HG02938 (cell line): Measurements from ENCODE around the gene PGP.
"Not testable (repeated sequence)": the region's sequence is repeated elsewhere in the genome, so short reads cannot be mapped to it uniquely, and the experiment has no call there.

Source experiments
- ATAC-seq: cut with Tn5 transposase; IDR thresholded peaks from one replicate; pipeline ENCODE4 v1.9.1; 2021; ENCODE audit warnings: mild to moderate bottlenecking, moderate library complexity; ENCODE audit not compliant: unreplicated experiment

Gene PGP

DNA sequence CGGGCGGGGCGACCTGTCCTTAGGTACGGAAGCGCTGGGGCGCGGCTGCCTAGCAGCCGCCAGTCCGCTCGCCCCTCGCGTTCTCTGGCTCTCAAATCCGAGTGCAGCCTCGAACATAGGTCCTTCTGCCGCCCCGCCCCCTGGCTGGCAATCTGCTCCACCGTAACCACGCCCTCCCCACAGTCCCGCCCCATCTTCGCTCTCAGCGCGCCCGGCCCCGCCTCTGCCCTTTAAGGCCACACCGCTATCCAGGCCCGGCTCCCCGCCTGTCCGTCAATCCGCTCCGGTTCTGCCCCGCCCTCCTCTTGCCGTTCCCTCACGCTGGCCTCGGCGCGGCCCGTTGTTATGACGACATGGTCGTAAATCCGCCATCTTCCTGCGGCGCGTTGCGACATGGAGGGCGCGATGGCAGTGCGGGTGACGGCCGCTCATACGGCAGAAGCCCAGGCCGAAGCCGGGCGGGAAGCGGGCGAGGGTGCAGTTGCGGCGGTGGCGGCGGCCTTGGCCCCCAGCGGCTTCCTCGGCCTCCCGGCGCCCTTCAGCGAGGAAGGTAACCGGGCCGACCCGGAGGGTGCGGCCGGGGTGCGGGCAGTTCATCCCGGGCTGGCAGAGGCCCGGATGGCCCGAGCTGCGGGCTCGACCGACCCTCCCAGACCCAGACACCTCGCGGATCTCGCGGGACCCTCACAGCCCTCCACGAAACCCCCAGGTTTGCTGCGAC, 8.7 kb upstream of the PGP start, which contains the start of gene E4F1:
TSS of gene E4F1 (plus strand) at position 371 of the 721 bp plus-strand sequence. CDS start at position 394, 23 bp downstream.
- ATAC-seq = peak; percentile 87

DNA sequence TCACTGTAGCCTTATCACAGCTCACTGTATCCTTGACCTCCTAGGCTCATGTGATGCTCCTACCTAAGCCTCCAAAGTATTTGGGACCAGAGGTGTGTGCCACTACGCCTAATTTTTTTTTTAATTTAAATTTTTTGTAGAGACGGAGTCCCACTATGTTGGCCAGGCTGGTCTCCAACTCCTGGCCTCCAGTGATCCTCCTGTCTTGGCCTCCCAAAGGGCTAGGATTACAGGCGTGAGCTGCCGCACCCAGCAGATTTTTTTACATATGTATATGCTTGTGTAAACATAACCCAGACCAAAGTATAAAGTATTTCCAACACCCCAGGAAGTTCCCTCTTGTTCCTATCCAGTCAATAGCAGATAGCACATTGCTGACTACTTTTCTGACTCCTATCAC, 1.7 kb upstream of the PGP start:
- ATAC-seq = no peak

DNA sequence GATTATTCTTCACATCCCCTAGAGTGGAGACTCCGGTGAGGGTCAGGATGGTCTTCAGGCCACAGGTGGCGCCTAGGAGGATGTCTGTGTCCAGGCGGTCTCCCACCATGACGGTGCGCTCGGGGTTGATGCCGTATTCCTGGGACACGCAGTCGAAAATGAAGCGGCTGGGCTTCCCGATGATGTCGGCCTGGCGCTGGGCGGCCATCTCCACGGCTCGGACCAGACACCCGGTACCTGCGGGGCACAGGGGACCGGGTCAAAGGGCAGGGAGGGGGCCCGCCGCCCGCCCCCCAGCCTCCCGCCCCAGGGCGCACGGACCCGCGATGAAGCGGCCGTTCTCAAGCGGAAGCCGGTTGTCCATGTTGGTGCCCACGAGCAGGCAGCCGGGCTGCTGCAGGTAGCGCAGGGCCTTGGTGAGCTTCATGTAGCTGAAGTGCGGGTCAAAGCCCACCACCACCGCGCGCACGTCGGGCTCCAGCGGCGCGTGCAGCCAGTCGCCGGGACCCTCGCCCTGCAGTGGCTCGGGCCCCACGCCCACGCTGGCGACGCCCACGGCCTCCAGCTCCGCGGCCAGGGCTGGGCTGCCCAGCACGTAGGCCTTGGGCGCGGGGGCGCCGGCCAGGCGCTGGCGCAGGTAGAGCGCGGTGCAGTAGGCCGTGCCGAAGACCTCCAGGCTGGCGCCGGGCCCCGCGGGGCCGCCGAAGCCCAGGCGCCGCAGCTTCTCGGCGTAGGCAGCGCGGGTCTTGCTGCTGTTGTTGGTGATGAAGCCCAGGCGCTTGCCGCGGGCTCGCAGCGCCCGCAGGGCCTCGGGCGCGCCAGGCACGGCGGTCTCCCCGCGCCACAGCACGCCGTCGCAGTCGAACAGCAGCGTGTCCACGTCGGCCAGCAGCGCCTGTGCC, 572 bp downstream of the PGP start:
- no peak for ATAC-seq

DNA sequence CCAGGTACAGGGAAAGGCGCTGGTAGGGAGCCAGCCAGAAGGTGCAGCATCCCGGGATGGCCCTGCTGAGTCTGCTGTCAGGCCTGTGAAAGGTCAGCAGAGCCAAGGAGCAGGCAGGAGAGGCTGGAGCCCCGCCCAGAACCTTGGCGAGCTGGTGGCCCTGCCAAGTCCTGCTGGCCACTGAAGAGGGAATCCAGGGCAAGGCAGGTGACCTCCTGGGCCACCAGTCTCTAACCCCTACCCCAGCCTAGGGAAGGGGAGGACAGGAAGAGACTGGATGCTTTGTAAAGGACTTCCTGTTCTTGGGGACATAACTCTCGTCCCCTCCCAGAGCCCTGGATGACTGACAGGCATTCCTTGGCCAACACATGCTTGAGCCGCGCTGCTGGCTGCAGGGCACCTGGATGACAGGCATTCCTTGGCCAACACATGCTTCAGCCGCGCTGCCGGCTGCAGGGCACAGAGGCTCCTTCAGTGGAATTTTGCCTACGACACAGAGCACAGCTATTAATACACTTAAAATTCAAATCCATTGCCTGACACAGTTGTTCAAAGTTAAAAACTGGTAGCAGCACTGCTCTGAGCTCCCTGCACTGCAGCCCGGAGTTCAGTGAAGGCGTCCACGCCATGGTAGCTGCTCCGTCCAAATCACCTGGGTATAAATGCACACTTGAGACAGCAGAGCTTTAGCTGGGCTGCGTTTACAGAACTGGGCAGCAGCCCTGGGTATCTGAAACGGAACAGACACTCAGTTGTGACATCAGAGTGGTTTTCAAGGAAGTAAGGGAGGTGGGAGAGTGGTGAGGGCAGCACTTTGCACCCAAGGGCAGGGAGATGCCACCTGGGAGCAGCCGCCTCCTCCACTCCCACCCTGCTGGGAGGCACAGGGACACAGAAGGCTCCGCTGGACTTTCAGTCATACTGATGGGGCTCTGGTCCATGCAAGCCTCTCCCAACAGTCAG, 2.0 kb downstream of the PGP start:
- ATAC-seq = no peak

DNA sequence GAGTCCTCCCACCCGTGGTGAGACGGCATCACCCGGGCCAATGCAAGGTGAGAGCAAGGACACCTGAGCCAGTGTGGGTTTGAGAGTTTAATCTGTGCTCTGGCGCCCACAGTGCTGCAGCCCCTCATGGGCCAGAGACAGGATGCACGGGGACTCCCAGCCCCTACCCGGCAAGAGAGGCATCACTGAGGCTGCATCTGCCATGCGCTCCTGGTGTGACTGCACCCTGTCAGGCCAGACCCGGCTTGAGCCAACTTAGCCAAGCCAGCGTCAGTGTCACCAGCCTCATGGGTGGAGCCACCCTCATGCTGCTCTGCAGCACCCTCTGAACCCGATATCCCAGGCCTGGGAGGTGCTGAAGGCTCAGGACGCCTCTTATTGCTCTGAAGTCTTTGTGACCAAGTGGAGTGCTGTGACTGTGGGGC, 2.7 kb downstream of the PGP start:
- no peak for ATAC-seq

DNA sequence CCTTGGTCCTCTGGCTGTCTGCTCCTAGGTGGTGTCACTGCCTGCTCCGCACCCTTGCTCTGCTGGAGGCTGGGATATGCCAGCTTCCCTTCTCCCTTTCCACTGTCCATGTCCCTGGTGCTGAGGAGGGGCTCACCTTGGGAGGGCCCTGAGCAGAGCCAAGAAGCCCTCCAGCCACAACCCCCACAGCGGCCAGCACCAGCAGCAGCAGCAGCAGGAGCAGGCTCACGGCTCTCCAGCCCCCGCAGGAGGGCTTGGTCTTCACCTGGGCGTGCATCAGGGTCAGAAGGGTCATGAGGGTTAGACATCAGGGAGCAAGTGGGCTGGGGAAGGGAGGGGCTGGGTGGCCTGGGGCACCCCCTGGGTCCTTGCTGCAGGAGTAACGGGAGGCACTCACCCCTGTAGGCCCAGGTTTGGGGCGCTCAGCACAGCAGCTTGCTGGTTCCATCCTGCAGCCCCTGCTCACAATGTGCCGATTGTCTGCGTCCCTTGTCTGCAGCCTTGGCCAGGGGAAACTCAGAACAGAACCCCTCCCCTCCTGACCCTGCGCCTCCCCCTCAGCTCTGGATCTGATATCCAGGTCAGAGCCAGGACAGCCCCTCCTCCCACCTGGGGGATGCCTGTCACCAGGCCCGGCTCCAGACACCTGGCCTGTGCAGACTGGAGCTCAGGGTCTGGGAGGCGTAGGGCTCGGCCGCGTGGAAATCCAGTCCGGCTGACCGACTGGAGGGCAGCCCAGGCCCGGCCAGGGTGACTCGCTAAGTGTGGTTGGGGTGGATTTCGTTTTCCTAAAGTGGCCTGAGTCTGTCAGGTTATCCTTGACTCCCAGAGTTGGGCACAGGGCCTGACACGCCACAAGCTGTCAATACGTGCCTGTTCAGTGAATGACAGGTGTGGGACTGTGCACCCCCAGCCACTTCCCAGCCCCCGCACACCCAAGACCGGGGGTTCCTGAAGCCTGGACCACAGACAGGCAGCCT, 4.0 kb downstream of the PGP start, which contains the start of gene BRICD5:
TSS of gene BRICD5 (minus strand) at position 478 of the 980 bp plus-strand sequence. CDS start at position 448, 30 bp downstream.
- ATAC-seq = no peak

DNA sequence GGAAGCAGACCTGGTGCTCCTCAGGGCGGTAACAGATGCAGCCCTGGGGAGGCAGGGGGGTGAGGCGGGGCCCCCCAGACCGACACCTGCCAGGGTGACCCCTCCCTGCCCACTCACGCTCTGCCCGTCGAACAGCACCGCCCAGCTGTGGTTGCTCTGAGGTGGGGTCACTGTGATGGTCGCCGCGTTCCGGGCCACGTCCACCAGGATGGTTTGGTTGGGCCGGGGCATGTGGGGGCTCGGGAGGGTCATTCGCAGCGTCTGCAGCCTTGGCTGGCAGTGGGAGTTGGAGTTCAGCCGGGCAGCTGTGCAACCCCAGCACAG, 4.7 kb downstream of the PGP start:
- ATAC-seq = no peak

DNA sequence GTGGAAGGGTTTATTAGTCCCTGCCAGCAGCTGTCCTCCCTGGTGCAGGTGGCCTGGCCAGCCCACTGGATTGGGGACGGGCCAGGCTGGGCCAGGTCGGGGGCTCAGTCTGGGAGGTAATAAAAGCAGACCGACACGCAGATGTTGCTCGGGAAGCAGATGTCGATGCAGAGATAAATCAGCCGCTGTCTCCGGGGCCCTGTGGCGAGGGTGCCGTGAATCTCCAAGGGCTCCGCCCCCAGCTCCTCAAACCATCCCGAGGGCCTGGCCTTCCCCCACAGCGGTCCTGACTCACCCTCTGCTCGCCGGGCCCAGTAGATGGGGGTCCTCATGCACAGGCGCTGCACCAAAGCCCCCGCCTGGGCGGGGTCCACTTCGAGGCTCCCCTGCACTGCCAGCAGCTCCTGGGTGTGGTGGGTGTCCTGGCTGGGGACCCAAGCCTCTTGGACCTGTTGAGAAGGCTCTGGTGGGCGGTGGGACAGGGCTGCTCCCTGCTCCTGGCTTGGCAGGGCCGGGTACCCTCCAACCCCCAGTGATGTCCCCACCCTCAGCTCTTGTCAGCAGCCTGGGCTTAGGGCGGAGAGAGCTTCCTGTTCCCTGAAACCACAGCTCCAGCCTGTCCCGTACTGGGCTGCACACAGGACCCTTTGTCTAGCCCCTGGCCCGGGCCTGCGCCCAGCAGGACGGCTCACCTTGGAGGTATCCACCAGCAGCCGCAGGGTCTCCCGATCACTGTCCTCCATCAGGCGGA, 5.2 kb downstream of the PGP start:
- no peak for ATAC-seq

DNA sequence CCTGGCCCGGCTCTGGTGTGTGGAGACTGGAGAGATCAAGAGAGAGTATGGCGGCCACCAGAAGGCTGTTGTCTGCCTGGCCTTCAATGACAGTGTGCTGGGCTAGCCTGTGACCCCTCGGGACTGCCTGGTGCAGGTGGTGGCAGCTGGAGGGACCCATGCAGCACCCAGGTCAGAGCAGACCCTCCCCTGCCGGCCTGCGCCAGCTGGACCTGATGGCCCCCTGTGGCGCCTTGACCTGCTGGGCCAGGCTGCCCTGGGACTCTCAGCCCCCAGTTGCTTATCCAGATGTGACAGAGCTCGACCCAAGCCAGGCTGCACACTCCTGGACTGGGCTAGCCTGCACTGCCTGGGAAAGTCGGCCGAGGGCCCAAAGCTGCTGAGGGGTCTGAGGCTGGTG, 5.9 kb downstream of the PGP start:
- ATAC-seq = no peak

DNA sequence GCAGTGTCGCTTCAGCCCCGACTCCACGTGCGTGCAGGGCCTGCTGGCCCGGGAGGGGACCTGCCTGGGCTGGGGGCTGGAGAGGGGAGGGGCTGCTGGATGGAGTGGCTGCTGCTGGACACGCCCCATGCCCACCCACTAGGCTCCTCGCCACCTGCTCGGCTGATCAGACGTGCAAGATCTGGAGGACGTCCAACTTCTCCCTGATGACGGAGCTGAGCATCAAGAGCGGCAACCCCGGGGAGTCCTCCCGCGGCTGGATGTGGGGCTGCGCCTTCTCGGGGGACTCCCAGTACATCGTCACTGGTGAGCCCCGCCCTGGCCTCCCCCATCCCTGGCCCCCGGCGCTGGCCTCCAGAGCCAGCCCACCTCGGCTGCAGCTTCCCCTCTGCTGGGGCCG, 6.3 kb downstream of the PGP start:
- ATAC-seq = no peak

DNA sequence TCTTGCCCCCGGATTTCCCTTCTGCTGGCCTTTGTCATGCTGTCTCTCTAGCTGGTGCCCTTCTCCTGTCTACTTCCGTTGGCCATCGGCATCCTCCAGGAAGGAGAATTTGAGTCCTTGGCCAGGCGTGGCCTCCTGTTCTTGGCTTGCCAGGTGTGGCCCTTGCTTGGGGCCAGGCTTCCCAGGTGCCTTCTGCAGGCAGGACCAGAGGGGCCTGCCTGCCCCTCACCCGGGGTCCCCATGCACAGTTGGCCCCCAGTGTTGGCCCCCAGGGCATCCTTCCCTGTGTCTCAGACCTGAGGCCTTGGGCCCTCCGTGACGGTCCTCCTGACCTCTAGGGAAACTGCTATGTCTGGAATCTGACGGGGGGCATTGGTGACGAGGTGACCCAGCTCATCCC, 6.8 kb downstream of the PGP start:
- ATAC-seq = no peak

DNA sequence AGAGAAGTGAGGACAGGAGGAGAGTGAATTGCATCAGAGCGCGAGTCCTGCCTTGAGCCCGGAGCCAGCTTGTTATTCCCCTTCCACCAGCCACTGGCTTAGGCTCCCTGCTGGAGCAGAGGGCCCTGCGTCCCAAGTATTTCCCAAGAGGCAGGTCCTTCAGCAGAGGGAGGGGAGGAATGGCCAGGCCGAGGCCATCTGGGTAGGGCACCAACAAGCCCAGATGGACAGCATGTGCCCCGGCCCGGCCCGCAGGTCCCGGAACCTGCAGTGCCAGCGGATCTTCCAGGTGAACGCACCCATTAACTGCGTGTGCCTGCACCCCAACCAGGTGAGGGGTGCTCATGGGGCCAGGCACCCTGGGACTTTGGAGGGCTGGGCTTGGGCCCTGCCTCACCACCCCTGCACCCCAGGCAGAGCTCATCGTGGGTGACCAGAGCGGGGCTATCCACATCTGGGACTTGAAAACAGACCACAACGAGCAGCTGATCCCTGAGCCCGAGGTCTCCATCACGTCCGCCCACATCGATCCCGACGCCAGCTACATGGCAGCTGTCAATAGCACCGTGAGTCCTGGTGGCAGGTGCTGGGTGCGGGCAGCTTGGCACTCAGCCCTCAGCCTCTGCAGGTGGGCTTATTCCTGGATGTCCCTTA, 7.7 kb downstream of the PGP start:
- no peak for ATAC-seq

DNA sequence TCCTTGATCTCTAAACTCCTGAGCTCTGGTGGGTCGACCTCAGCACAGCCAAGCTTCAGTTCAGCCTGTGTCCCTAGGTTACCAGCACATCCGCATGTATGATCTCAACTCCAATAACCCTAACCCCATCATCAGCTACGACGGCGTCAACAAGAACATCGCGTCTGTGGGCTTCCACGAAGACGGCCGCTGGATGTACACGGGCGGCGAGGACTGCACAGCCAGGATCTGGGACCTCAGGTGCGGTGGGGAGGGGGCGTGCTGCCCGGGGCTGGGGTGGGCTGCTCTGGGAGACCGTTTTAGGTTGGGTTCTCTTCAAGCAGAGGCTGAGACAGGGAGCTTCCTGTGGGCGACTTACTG, 8.2 kb downstream of the PGP start:
- no peak for ATAC-seq

DNA sequence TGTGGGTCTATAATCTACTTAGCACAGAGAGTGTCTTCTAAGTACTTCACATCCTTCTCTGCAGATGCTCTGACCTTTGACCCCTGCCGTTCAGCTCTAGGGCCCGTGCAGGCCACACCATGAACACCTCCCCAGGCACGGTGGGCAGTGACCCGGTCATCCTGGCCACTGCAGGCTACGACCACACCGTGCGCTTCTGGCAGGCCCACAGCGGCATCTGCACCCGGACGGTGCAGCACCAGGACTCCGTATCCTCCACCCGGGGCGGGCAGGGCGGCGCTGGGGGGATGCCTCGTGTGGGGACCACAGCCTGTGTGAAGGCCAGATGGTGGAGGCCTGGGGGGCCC, 8.7 kb downstream of the PGP start:
- peak; percentile 10 for ATAC-seq

DNA sequence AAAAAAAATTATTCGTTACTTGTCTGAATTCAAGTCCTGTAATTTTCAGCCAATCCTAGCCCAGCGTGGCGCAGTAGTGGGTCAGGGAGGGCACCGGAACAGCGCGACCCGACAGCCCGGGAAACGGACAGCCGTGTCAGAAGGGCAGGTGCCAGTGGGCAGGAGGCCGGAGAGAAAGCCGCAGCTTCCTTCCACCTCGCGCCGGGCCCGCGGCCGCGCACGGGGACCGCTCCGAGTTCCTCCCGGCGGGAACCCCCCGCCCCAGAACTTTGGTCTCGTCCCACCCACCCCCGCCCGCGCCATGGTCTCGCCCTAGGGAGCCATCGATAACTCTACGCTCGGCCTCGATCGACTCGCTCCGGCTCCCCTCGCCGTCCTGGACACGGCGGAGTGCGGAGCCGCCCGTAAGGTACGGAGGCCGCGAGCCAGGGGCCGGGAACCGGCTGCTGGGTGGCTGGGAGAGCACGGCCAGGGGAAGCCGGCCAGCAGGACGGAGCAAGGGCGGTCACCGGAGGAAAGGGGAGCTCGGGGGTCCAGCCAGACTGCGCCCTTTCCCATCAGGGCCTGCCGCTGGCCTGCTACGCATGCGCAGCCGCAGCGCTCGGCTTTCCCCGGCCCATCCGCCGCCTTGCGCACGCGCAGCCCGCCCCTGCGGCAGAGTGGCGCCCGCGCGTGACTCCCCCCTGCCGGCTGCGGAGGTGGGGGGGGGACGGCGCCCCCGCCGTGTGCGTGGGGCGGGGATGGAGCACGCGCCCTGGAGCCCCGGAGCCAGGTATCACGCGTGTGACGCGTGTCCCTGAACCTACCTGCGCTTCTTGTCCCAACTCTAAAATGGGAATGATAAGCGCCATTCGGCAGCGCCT, 9.3 kb downstream of the PGP start, which contains the start of gene MLST8:
TSS of gene MLST8 (plus strand) at position 351 of the 863 bp plus-strand sequence. CDS start 632 bp downstream, outside the sequence.
- peak; percentile 66 for ATAC-seq

DNA sequence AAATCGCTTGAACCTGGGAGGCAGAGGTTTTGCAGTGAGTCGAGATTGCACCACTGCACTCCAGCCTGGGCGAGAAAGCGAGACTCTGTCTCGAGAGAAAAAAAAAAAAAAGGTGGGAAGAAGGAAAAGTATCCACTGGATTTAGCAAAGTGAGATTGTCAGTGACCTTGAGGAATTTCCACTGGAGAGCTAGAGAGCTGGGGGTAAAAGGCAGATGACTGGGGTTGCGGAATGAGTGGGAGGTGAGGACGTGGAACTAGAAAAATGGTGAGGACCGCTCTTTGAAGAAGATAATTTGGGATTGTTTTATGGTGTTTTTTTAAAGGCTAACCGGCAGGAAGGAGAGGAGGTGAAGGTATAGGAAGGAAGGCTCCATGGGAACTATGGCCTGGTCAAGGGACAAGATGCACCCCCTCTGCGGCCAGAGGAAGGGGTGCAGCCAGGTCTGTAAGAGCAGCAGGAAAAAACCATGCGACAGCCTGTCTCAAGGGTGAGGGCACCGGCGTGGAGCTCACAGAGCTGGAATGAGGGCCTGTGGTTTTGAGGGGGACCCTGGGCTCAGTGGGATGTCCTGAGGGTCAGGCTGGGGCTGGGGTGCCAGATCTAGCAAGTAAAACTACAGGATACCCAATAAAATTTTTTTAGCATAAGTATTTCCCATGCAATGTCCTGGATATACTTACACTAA, 10.1 kb downstream of the PGP start:
- ATAC-seq = no peak

DNA sequence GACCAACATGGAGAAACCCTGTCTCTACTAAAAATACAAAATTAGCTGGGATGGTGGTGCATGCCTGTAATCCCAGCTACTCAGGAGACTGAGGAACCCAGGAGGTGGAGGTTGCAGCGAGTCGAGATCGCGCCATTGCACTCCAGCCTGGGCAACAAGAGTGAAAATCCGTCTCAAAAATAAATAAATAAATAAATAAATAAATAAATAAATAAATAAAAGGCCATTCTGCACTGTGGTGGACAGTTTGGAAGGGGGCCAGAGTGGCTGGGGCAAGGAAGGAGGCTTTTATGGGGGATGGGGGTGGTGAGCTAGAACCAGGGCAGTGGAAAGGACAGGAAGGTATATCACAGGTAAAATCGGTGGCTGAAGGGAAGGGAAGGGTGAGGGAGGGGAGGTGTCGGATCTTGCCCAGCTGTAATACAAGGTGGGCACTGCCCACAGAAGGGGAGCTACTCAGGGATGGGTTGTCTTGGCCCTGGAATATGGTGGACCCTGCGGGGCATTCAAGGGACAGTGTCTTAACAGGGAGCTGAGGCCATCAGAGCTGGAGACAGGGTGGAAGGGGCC, 11.4 kb downstream of the PGP start:
- ATAC-seq = not testable (repeated sequence)
